Measurements from ENCODE around the gene BFAR.

BFAR gene, protein sequence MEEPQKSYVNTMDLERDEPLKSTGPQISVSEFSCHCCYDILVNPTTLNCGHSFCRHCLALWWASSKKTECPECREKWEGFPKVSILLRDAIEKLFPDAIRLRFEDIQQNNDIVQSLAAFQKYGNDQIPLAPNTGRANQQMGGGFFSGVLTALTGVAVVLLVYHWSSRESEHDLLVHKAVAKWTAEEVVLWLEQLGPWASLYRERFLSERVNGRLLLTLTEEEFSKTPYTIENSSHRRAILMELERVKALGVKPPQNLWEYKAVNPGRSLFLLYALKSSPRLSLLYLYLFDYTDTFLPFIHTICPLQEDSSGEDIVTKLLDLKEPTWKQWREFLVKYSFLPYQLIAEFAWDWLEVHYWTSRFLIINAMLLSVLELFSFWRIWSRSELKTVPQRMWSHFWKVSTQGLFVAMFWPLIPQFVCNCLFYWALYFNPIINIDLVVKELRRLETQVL

DNA sequence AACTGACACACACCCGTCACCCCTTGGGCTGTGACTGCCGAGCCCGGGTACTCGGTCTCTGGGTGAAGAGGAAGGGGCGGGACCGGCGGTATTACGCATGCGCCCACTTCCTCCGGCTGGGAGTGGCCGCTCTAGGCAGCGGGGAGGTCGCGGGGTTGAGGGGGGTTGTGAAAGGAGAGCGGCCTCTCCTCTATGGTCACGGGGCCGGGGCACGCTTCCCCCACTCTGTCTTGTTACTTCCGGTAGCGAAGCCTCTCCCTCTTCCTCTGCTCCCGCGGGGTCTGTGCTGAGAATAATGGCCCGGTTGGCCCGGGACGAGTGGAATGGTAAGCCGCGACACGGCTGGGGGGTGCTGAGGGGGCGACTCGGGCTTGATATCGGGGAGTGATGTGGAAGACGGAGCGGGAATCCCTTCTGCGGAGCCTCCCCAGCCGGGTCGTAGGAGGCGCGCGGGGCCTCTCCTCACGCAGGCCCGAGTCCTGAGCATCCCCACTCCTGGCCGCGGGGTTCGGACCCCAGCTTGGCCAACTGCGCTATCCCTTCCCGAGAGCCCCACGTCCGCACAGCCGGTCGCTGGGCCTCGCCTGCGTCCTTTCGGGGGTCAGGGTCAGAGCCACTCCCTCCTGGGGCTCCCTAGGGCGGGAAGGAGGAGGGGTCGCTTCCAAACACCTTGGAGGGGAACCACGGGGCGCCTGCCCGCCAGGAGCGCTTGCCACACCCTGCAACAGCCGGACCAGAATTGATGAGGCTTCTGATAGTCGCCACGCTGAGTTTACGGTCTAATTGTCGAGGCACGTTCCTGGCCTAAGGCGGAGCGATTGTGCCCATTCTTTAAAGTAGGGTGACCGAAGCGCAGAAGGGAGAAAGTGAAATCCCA, at the start of gene BFAR:
Gene BFAR, plus strand, starts transcription at position 259 of the 877 bp plus-strand sequence. CDS start 11,396 bp downstream, outside the sequence.
- Histone ChIP-seq H3K36me3 (ENCODE audit: control insufficient read depth, insufficient read depth, low read length) (no peaks in the 10 kb centered on the region), H3K27me3 (ENCODE audit: control insufficient read depth, insufficient read depth, low read length) (no peaks in the 10 kb centered on the region), H3K4me1 (ENCODE audit: control insufficient read depth, insufficient read depth, low read length) (peaks cover 42% of the 10 kb centered on the region), H3K4me3 (ENCODE audit: low read length) (peak within 1 kb of the TSS; percentile 95), H3K9me3 (ENCODE audit: control insufficient read depth, low read length) (no peaks in the 10 kb centered on the region), H3K9ac (ENCODE audit: low read length) (peak within 1 kb of the TSS; percentile 99)

DNA sequence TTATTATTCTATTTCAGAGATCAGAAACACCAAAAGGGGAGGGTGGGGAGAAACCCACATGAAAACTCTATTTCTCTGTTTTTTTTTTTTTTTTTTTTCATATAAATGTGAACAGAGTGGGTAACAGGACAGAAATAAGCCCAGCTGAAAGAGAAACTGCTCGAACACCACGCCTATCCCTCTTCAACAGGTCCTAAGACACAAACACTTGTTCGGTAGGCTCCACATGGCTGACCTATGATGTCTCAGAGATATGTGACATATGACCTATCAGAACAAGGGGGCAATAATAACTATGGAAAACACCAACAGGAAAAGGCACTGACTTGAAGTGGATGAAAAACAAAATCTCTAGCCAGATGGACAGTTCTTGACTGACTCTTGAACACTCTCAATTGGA, 47.5 kb upstream of the BFAR start:
- H3K36me3 ChIP-seq (ENCODE audit: control insufficient read depth, insufficient read depth, low read length) = no peaks in the 10 kb centered on the region
- H3K9ac ChIP-seq (ENCODE audit: low read length) = no peak overlapping the region
- no peaks in the 10 kb centered on the region for H3K9me3 ChIP-seq (ENCODE audit: control insufficient read depth, low read length)
- no peak overlapping the region for H3K4me3 ChIP-seq (ENCODE audit: low read length)
- no peaks in the 10 kb centered on the region for H3K4me1 ChIP-seq (ENCODE audit: control insufficient read depth, insufficient read depth, low read length)
- no peaks in the 10 kb centered on the region for H3K27me3 ChIP-seq (ENCODE audit: control insufficient read depth, insufficient read depth, low read length)

DNA sequence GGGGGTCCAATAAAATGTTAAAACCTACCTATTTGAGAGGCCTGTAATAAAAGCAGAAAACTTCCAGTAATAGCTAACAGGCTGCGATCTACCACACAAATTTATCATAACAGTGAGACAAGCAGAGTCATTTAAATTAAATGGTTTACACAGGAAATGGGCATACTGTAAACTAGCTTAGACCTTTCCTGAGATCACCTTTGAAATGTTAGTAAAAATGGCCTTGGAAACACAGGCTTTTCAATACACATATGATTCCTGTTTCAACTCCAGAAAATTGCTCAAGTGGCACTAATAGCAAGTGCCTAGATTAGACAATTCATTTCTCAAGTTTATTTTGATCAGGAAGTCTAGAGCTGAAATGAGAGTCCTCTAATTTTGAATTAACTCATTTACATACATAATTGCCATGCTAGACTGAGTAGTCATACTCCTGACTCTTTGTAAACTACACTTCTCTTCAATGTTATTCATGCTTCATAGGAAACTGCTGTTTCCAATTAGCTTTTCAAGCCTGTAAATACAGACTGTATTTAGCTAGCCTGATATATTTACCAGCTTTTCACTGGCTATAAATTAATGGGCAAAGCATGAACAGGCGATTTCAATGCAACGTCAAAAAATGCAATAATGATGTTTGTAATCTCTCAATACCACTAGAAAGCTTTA, 46.0 kb upstream of the BFAR start:
- no peaks in the 10 kb centered on the region for H3K9me3 ChIP-seq (ENCODE audit: control insufficient read depth, low read length)
- H3K4me3 ChIP-seq (ENCODE audit: low read length) = no peak overlapping the region
- no peaks in the 10 kb centered on the region for H3K27me3 ChIP-seq (ENCODE audit: control insufficient read depth, insufficient read depth, low read length)
- H3K9ac ChIP-seq (ENCODE audit: low read length) = no peak overlapping the region
- H3K4me1 ChIP-seq (ENCODE audit: control insufficient read depth, insufficient read depth, low read length) = no peaks in the 10 kb centered on the region
- no peaks in the 10 kb centered on the region for H3K36me3 ChIP-seq (ENCODE audit: control insufficient read depth, insufficient read depth, low read length)

DNA sequence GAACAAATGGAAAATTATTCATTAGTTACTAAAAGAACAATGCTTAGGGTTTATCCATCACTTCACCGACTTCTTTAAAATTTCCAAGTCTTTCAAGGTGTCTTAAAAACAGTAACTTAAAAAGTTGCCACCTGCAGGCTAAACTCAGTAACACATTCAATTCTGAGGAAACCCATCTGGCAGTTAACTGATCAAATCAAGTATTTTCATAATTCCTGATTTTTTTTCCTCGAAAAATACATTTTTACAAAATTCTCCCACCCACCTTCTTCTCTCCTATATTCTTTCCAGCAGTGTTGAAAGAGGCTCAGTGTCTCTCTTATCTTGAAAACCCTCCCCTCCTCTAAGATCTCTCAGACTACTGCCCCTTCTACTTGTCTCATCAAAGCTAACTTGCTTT, 32.6 kb upstream of the BFAR start:
- Histone ChIP-seq H3K4me1 (ENCODE audit: control insufficient read depth, insufficient read depth, low read length) (no peaks in the 10 kb centered on the region), H3K9me3 (ENCODE audit: control insufficient read depth, low read length) (no peaks in the 10 kb centered on the region), H3K27me3 (ENCODE audit: control insufficient read depth, insufficient read depth, low read length) (no peaks in the 10 kb centered on the region), H3K36me3 (ENCODE audit: control insufficient read depth, insufficient read depth, low read length) (peaks cover 3% of the 10 kb centered on the region), H3K4me3 (ENCODE audit: low read length) (no peak overlapping the region), H3K9ac (ENCODE audit: low read length) (no peak overlapping the region)

DNA sequence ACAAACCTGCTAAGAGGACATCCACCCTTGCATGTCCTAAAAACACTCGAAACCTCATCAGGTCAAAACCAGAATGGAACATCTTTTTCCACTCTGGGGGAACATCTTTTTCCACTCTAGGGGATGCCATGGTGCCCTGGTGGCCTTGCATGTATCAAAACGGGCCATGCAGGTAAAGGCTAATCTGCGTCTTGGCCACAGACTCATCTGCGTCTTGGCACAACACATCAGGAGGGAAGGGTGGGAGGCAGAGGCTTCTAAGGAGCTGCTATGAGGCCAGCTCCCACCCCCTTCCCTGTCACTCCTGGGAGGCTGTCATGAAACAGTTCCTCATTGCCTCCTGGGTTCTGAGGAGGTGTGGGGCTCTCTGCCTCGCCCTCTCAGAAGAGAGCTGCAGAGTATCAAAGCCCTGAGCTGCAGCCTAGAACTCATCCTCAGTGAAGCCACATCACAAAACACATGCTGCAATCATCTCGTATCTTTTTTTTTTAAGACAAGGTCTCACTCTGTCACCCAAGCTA, 30.2 kb upstream of the BFAR start:
- no peaks in the 10 kb centered on the region for H3K9me3 ChIP-seq (ENCODE audit: control insufficient read depth, low read length)
- peaks cover 8% of the 10 kb centered on the region for H3K36me3 ChIP-seq (ENCODE audit: control insufficient read depth, insufficient read depth, low read length)
- H3K9ac ChIP-seq (ENCODE audit: low read length) = no peak overlapping the region
- no peak overlapping the region for H3K4me3 ChIP-seq (ENCODE audit: low read length)
- H3K27me3 ChIP-seq (ENCODE audit: control insufficient read depth, insufficient read depth, low read length) = no peaks in the 10 kb centered on the region
- no peaks in the 10 kb centered on the region for H3K4me1 ChIP-seq (ENCODE audit: control insufficient read depth, insufficient read depth, low read length)

DNA sequence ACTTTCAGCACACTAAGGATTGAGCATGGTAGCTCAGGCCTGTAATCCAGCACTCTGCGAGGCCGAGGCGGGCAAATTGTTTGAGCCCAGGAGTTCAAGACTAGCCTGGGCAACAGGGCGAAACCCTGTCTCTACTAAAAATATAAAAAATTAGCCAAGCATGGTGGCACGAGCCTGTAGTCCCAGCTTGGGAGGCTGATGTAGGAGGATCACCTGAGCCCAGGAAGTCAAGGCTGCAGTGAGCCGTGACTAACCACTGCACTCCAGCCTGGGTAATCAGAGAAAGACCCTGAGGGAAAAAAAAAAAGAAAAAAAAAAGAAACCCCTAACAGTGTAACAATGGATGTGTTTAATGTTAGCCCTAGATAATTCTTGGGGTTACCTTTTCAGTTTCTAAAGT, 26.6 kb upstream of the BFAR start:
- Histone ChIP-seq H3K27me3 (ENCODE audit: control insufficient read depth, insufficient read depth, low read length) (no peaks in the 10 kb centered on the region), H3K36me3 (ENCODE audit: control insufficient read depth, insufficient read depth, low read length) (peaks cover 8% of the 10 kb centered on the region), H3K4me1 (ENCODE audit: control insufficient read depth, insufficient read depth, low read length) (no peaks in the 10 kb centered on the region), H3K9me3 (ENCODE audit: control insufficient read depth, low read length) (no peaks in the 10 kb centered on the region), H3K4me3 (ENCODE audit: low read length) (no peak overlapping the region), H3K9ac (ENCODE audit: low read length) (no peak overlapping the region)

DNA sequence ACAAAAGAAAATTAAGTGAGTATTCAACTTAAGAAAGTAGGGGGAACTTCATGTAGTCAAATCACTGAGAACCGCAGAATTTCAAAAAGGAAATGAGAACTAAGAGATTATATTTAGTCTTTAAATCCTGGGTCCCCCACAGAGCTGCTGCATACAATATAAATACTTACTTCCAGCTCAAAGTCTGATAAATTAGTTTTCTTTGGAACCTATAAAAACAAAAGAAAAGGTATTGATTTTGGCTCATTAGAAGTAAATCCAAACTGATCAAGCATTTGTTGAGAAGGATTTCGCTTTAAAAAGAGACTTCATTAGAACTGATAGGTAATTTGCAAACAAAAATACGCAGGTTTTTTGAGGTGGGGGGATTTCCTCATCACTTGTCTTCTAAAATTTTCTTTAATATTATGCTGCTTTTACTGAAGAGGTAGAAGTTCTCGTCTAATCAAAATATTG, 24.6 kb upstream of the BFAR start:
- Histone ChIP-seq H3K9me3 (ENCODE audit: control insufficient read depth, low read length) (no peaks in the 10 kb centered on the region), H3K27me3 (ENCODE audit: control insufficient read depth, insufficient read depth, low read length) (no peaks in the 10 kb centered on the region), H3K4me3 (ENCODE audit: low read length) (no peak overlapping the region), H3K4me1 (ENCODE audit: control insufficient read depth, insufficient read depth, low read length) (no peaks in the 10 kb centered on the region), H3K9ac (ENCODE audit: low read length) (no peak overlapping the region), H3K36me3 (ENCODE audit: control insufficient read depth, insufficient read depth, low read length) (peaks cover 6% of the 10 kb centered on the region)

DNA sequence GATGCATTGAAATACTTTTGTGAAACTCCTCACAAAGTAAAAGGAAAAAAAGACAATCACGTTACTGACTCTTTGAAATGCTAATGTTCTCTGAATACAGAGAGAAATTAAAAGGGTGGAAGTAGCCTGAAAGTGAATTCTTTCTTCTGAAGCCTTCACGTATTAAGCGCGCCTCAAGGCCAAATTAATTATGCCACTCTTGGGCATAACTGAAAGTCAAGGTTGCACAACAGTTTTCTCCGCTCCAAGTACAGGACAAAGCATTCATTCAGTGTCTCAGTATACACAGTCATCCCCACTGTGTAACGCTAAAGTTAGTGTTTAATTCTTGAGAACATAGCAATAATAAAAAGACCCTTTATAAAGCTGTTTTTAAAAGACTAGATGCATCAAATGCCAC, 24.1 kb upstream of the BFAR start:
- Histone ChIP-seq H3K4me1 (ENCODE audit: control insufficient read depth, insufficient read depth, low read length) (no peaks in the 10 kb centered on the region), H3K27me3 (ENCODE audit: control insufficient read depth, insufficient read depth, low read length) (no peaks in the 10 kb centered on the region), H3K9me3 (ENCODE audit: control insufficient read depth, low read length) (no peaks in the 10 kb centered on the region), H3K36me3 (ENCODE audit: control insufficient read depth, insufficient read depth, low read length) (peaks cover 6% of the 10 kb centered on the region), H3K9ac (ENCODE audit: low read length) (no peak overlapping the region), H3K4me3 (ENCODE audit: low read length) (no peak overlapping the region)

DNA sequence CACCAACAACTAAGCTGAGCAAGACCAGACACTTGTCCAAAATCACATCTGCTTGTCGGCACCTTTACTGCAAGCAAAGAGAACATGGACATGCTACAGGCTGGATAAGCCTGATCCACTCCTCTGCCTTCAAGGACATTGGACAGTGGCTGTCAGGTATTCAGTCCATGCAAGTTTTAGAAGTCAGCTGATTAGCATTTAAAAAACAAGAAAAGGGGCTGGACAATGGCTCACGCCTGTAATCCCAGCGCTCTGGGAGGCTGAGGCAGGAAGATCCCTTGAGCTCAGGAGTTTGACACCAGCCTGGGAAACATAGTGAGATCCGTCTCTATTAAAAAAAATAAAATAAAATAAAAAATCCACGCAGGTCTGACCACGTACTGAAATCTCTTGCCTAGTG, 23.0 kb upstream of the BFAR start:
- H3K4me1 ChIP-seq (ENCODE audit: control insufficient read depth, insufficient read depth, low read length) = no peaks in the 10 kb centered on the region
- H3K9me3 ChIP-seq (ENCODE audit: control insufficient read depth, low read length) = no peaks in the 10 kb centered on the region
- no peaks in the 10 kb centered on the region for H3K27me3 ChIP-seq (ENCODE audit: control insufficient read depth, insufficient read depth, low read length)
- no peak overlapping the region for H3K4me3 ChIP-seq (ENCODE audit: low read length)
- H3K9ac ChIP-seq (ENCODE audit: low read length) = no peak overlapping the region
- H3K36me3 ChIP-seq (ENCODE audit: control insufficient read depth, insufficient read depth, low read length) = peaks cover 6% of the 10 kb centered on the region

DNA sequence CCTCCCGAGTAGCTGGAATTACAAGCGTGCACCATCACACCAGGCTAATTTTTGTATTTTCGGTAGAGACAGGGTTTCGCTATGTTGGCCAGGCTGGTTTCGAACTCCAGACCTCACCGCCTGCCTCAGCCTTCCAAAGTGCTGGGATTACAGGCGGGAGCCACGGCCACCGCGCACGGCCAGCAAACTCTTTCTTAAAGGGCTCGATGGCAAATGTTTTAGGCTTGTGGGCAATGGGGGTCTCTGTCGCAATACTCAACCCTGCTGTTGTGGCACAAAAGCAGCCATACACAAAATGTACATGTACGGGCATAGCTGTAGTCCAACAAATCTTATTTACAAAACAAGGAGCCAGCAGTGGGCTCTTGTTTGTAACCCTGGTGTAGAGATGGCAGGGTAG, 21.1 kb upstream of the BFAR start:
- H3K9ac ChIP-seq (ENCODE audit: low read length) = no peak overlapping the region
- no peaks in the 10 kb centered on the region for H3K9me3 ChIP-seq (ENCODE audit: control insufficient read depth, low read length)
- no peak overlapping the region for H3K4me3 ChIP-seq (ENCODE audit: low read length)
- peaks cover 5% of the 10 kb centered on the region for H3K36me3 ChIP-seq (ENCODE audit: control insufficient read depth, insufficient read depth, low read length)
- no peaks in the 10 kb centered on the region for H3K27me3 ChIP-seq (ENCODE audit: control insufficient read depth, insufficient read depth, low read length)
- no peaks in the 10 kb centered on the region for H3K4me1 ChIP-seq (ENCODE audit: control insufficient read depth, insufficient read depth, low read length)

DNA sequence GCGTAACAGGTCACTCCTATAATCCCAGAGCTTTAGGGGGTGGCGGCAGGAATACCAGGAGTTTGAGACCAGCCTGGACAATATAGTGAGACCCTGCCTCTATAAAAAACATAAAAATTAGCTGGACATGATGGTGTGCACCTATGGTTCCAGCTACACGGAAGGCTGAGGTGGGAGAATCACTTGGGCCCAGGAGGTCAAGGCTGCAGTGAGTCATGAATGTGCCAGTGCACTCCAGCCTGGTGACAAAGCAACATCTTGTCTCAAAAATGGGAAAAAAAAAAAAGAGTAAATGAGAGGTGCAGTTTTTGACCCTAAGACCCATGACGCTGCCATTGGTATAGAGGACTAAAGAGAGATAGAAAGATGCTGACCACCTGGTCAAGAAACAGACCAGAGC, 18.8 kb upstream of the BFAR start:
- no peak overlapping the region for H3K9ac ChIP-seq (ENCODE audit: low read length)
- no peaks in the 10 kb centered on the region for H3K9me3 ChIP-seq (ENCODE audit: control insufficient read depth, low read length)
- H3K4me3 ChIP-seq (ENCODE audit: low read length) = no peak overlapping the region
- no peaks in the 10 kb centered on the region for H3K4me1 ChIP-seq (ENCODE audit: control insufficient read depth, insufficient read depth, low read length)
- H3K36me3 ChIP-seq (ENCODE audit: control insufficient read depth, insufficient read depth, low read length) = peaks cover 5% of the 10 kb centered on the region
- no peaks in the 10 kb centered on the region for H3K27me3 ChIP-seq (ENCODE audit: control insufficient read depth, insufficient read depth, low read length)

All from mucosa of stomach (tissue), 1 donor.